ENCODE results near the gene TCL1B. TPM values are rescaled to one million over a fixed set of nuclear protein-coding genes. Genes with fewer than 3 reads are reported as not detected.
"Not testable (repeated sequence)": the region's sequence is repeated elsewhere in the genome, so short reads cannot be mapped to it uniquely, and the experiment has no call there.

TCL1B gene
- total and polyA plus RNA-seq, 2 donors (not counting 1 experiment from before 2014, with no cell fraction given), result 5.7 to 9.6 TPM

DNA sequence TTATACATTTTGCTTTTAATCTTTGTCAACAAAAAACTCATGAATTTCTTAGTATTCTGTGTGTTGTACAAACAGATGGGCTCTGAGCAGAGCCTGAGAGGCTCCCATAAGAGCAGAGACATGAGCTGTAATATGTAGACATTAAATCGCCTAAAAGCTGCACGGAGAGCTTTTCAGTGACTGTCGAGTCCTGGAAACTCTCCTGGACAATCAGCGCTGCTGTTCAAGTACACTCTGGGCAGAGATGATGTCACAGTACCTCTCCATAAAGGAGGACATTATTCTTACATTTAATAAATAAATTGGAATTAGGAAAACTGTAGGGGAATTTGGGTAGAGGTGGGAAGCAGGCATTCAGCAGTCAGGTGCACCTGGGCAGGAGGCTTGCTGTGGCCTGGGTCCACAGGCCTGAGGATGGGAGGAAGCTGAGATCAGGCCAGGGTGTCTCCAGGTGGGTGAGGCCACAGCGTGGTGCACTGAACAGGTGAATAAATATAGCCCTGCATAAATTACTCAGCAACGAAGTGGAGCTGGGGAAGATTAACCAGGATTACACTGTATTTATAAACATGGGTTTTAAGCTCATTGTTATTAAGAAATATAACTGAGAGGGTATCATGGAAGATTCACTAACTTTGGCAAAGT is 41.0 kb downstream of the TCL1B start:
- Mint-ChIP-seq H3K9me3 (ENCODE audit: insufficient read depth) (peaks cover 5% of the 10 kb centered on the region), H3K4me3 (peak overlapping the region; percentile 68), H3K27me3 (peaks cover 30% of the 10 kb centered on the region), H3K27ac (peak overlapping the region; percentile 90), H3K4me1 (peaks cover 66% of the 10 kb centered on the region)
- WGBS (ENCODE audit: insufficient coverage), result 67% methylated on average over 3 of the region's 6 CpGs
- Histone ChIP-seq H3K27ac (ENCODE audit: low read length in 2 of 2) (peak overlapping the region in 1 of 2 donors; percentile 74), H3K9me3 (ENCODE audit: control extremely low read depth in 1 of 3, control insufficient read depth in 2 of 3, insufficient read depth in 1 of 3, low read length in 2 of 3) (peaks cover 0 to 5% (median 1%) of the 10 kb centered on the region in 3 donors), H3K4me1 (ENCODE audit: control insufficient read depth in 2 of 2, insufficient read depth in 2 of 2, low read length in 2 of 2) (peaks cover 69 to 74% of the 10 kb centered on the region in 2 donors), H3K79me2 (ENCODE audit: control insufficient read depth, insufficient read depth, low read length) (peaks cover 80% of the 10 kb centered on the region), H3K9ac (ENCODE audit: low read length) (peak overlapping the region; percentile 39), H2AFZ (ENCODE audit: insufficient read depth, low read depth, low read length, poor library complexity, severe bottlenecking) (no peak overlapping the region), H3K27me3 (replicated peaks in 1 of 4; ENCODE audit: control extremely low read depth in 1 of 4, control insufficient read depth in 3 of 4, insufficient read depth in 4 of 4, low read length in 3 of 4) (no peaks in the 10 kb centered on the region), H4K20me1 (ENCODE audit: control insufficient read depth, insufficient read depth, low read length, poor library complexity, severe bottlenecking) (no peaks in the 10 kb centered on the region), H3K4me3 (ENCODE audit: control extremely low read depth in 1 of 5, extremely low read depth in 1 of 5, insufficient read depth in 1 of 5, low read depth in 2 of 5, low read length in 4 of 5) (peak overlapping the region in 1 of 5 experiments; percentile 18), H3K4me2 (replicated peaks; ENCODE audit: low read depth, low read length, poor library complexity, severe bottlenecking) (peak overlapping the region; percentile 56), H3K36me3 (replicated peaks in 1 of 2; ENCODE audit: control extremely low read depth in 1 of 2, control insufficient read depth in 1 of 2, extremely low read depth in 1 of 2, insufficient read depth in 2 of 2, low read length in 1 of 2) (peaks cover 3 to 4% of the 10 kb centered on the region in 2 experiments)
- intact Hi-C loops (cut with micrococcal nuclease), result loop anchor here (5.0 kb wide), 1 partner anchor 60 kb away; no protein-coding TSS in a partner anchor
- ChIA-PET POLR2A (interaction anchor here (0.7 to 1.9 kb wide), 2 partner anchors 8 to 30 kb away, joined by 3 to 8 read pairs; no protein-coding TSS in a partner anchor), CTCF (interaction anchor here (0.8 to 4.2 kb wide), 5 partner anchors 8 to 47 kb away, joined by 3 to 33 read pairs (median 3); partner anchors contain the start of gene TCL1A)
- ATAC-seq (ENCODE audit: low read depth), result no peak
- no peak for DNase-seq
- TF ChIP-seq, protein P1, sequence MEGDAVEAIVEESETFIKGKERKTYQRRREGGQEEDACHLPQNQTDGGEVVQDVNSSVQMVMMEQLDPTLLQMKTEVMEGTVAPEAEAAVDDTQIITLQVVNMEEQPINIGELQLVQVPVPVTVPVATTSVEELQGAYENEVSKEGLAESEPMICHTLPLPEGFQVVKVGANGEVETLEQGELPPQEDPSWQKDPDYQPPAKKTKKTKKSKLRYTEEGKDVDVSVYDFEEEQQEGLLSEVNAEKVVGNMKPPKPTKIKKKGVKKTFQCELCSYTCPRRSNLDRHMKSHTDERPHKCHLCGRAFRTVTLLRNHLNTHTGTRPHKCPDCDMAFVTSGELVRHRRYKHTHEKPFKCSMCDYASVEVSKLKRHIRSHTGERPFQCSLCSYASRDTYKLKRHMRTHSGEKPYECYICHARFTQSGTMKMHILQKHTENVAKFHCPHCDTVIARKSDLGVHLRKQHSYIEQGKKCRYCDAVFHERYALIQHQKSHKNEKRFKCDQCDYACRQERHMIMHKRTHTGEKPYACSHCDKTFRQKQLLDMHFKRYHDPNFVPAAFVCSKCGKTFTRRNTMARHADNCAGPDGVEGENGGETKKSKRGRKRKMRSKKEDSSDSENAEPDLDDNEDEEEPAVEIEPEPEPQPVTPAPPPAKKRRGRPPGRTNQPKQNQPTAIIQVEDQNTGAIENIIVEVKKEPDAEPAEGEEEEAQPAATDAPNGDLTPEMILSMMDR (IDR thresholded peaks at IDR 0.05), result no peak
- no peak for TF ChIP-seq EZH2 (IDR thresholded peaks at IDR 0.05; ENCODE audit: borderline replicate concordance, insufficient read depth, low read depth, low read length, poor library complexity, severe bottlenecking)

DNA sequence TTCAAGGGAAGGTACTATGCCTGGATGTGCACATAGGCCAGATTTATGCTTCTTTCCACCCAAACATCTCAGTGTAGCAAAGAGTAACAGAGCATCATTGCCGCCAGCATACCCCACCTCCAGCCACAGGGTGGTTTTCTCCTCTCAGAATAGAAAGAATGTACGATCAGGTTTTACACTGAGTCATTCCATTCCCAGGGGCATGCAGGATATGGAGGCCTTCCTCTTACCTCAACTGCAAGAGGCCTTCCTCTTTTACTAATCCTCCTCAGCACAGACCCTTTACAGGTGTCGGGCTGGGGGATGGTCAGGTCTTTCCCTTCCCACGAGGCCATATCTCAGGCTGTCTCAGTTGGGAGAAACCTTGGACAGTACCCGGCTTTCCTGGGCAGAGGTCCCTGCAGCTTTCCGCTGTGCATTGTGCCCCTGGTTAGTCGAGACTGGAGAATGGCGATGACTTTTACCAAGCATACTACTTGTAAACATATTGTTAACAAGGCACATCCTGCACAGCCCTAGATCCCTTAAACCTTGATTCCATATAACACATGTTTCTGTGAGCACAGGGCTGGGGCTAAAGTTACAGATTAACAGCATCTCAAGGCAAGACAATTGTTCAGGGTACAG is 43.3 kb downstream of the TCL1B start:
- DNase-seq (peak; percentile 35), ATAC-seq (ENCODE audit: low read depth) (peak; percentile 42)
- H3K27me3 ChIP-seq (replicated peaks in 1 of 4; ENCODE audit: control extremely low read depth in 1 of 4, control insufficient read depth in 3 of 4, insufficient read depth in 4 of 4, low read length in 3 of 4); H4K20me1 ChIP-seq (ENCODE audit: control insufficient read depth, insufficient read depth, low read length, poor library complexity, severe bottlenecking); H3K4me3 ChIP-seq (ENCODE audit: control extremely low read depth in 1 of 5, extremely low read depth in 1 of 5, insufficient read depth in 1 of 5, low read depth in 2 of 5, low read length in 4 of 5); H3K9me3 ChIP-seq (ENCODE audit: control extremely low read depth in 1 of 3, control insufficient read depth in 2 of 3, insufficient read depth in 1 of 3, low read length in 2 of 3); H2AFZ ChIP-seq (ENCODE audit: insufficient read depth, low read depth, low read length, poor library complexity, severe bottlenecking); H3K36me3 ChIP-seq (replicated peaks in 1 of 2; ENCODE audit: control extremely low read depth in 1 of 2, control insufficient read depth in 1 of 2, extremely low read depth in 1 of 2, insufficient read depth in 2 of 2, low read length in 1 of 2); H3K9ac ChIP-seq (ENCODE audit: low read length); CTCF ChIA-PET; H3K9me3 Mint-ChIP-seq (ENCODE audit: insufficient read depth); POLR2A ChIA-PET: not testable (repeated sequence)
- Histone ChIP-seq H3K79me2 (ENCODE audit: control insufficient read depth, insufficient read depth, low read length) (peaks cover 61% of the 10 kb centered on the region), H3K4me1 (ENCODE audit: control insufficient read depth in 2 of 2, insufficient read depth in 2 of 2, low read length in 2 of 2) (peaks cover 56 to 67% of the 10 kb centered on the region in 2 donors), H3K27ac (ENCODE audit: low read length in 2 of 2) (peak overlapping the region in 1 of 2 donors; percentile 66), H3K4me2 (replicated peaks; ENCODE audit: low read depth, low read length, poor library complexity, severe bottlenecking) (peak overlapping the region; percentile 34)
- Mint-ChIP-seq H3K4me3 (peak overlapping the region; percentile 63), H3K27me3 (peaks cover 34% of the 10 kb centered on the region), H3K27ac (peak overlapping the region; percentile 89), H3K4me1 (peaks cover 63% of the 10 kb centered on the region)
- intact Hi-C loops (cut with micrococcal nuclease), result loop anchor here (5.0 kb wide), 2 partner anchors 32 to 62 kb away; no protein-coding TSS in a partner anchor
- 59% methylated on average over 7 of the region's 8 CpGs for WGBS (ENCODE audit: insufficient coverage)

All from B cell (primary cell).